ENCODE data around the gene RORC.

The RORC gene

DNA sequence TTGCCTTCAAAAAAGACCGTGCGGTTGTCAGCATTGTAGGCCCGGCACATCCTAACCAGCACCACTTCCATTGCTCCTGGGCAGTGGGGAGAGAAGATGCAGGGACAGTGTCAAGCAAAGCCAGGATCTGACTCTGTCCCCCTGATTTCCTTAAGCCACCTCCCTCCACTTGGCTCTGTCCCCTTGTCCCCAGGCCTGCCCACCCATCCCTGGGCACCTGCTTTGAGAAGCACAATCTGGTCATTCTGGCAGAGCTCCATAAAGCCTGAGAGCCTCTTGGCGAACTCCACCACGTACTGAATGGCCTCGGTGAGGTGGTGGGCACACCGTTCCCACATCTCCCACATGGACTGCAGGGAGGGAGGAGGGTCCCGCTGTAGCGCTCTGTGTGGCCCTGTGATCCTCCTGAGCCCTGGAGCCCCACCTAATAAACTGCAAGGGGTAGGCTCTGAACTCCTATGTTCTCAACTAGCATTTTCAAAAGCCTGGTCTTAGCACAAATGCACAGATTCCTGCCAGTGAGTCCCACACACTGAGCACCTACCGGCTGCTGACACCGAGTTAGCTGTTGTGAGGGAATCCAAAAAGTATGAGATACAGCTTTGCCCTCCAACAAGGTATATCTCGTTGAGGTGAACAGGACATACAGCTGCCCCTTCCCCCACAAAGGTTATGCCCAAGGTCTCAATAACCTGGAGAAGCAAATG, 18.2 kb downstream of the RORC start:
- in situ Hi-C loops (cut with HindIII; ENCODE audit: low pct_ligation_motif_present, low pct_unique_long_range_greater_than_20kb, low sequenced_read_pairs): no loop called here
- DNase-seq: no peak

DNA sequence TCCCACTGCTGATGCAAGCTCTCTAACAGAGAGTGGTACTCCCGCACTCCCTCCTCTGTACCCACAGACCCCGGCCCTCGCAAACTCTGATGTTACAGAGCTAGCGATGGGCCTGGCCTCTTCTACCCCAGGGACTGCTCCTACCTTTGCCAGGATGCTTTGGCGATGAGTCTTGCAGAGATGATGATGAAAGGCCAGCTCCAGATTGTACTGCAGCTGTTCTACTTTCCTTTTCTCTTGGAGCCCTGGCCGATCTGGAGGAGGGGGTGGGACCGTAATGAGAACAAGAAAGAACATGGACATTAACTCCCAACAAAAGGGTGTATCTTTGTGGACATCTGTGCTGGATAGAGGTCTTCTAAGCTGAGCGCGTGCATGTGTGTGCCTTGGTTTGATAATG, 20.4 kb downstream of the RORC start:
- no peak for DNase-seq

DNA sequence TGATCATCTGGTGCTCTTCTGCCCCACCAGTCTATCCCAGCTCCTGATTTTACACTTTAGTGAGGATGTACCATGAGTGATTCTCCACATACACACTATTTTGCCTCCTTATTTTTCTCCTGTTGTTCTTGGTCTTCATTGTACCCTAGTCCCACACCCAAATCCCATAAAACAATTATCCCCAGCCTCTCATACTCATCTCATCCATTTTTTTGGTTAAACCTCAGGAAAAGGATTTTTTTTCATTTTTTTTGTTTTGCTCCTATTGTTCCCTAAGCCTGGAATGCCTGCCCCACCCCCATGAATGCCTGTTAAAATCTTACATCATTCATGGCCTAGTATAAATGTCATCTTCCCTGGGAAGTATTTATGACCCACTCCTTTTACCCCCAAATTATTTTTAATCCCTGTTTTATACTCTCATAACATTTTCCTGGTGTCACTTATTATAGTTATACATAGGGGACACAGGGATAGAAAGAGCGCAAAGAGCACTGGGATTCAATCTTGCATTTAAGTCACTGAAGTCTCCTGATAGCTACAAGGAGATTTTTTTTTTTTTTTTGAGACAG, 21.5 kb downstream of the RORC start:
- no peak for DNase-seq
- in situ Hi-C loops (cut with HindIII; ENCODE audit: low pct_ligation_motif_present, low pct_unique_long_range_greater_than_20kb, low sequenced_read_pairs): no loop called here

More for the DNA sequence above, 20.4 kb downstream of the RORC start:
- in situ Hi-C loops (cut with HindIII; ENCODE audit: low pct_ligation_motif_present, low pct_unique_long_range_greater_than_20kb, low sequenced_read_pairs): no loop called here

DNA sequence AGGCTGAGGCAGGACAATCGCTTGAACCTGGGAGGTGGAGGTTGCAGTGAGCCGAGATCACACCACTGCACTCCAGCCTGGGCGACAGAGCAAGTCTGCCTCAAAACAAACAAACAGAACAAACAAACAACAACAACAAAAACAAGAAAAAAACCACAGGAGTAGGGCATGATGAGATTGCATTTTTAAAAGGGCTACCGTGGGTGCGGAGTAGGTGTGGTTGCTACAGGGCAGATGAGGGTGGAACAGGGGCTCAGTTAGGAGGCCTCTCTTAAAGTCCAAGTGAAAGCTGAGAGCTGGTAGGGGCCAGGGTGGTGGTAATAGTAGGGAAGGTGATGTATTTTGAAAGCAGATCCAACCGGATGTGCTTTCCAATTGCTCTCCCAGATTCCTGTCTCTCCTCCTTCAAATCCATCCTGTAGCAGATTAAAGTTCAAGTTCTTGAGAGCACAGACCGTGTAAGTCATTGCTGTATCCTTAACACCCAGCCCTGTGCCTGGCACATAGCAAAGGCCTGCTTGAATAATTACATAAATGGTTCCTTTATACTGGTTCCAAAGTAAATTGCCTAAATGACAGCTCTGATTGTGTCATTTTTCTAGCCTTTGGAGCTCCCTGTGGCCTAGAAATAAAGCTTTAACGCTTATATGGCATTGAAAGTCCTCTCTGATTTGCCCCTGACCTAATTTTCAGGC, 22.2 kb downstream of the RORC start:
- in situ Hi-C loops (cut with HindIII; ENCODE audit: low pct_ligation_motif_present, low pct_unique_long_range_greater_than_20kb, low sequenced_read_pairs): no loop called here
- DNase-seq: no peak

DNA sequence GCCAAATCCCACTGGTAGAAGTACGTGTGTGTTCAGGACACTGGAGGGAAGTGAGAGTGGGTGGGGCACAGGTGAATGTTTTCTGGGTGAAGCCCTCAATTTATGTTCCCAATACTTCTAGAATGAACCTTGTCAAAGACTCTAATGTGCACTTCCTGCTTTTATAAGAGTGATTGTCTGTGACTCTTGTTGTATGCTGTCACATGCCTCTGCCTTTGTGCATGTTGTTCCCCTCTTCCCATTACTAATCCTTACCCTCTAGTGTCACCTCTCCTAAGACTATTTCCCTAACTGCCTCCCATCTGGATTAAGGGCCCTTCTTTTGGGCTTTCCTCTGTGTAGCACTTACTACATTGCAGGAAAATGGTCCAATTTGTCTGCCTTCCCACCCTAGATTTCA, 23.8 kb downstream of the RORC start:
- DNase-seq: no peak
- in situ Hi-C loops (cut with HindIII; ENCODE audit: low pct_ligation_motif_present, low pct_unique_long_range_greater_than_20kb, low sequenced_read_pairs): no loop called here

DNA sequence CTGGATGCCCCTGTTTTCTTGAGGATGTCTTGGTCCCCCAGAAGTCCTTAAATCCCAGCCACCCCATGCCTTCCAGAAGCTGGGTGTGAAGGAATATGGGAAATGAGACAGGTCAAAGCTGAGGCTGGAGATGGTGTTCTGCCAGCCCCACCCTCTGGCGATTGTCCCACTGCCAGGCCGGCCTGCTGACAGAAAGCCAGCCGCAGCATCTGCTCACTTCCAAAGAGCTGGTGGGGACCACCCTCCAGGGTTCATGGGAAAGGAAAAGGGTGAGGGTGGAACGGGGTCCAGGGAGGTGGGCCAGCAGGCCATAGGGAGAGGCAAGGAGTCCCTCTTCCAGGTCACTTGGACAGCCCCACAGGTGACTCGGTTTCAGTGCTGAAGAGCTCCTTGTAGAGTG, 24.5 kb downstream of the RORC start:
- no peak for DNase-seq

DNA sequence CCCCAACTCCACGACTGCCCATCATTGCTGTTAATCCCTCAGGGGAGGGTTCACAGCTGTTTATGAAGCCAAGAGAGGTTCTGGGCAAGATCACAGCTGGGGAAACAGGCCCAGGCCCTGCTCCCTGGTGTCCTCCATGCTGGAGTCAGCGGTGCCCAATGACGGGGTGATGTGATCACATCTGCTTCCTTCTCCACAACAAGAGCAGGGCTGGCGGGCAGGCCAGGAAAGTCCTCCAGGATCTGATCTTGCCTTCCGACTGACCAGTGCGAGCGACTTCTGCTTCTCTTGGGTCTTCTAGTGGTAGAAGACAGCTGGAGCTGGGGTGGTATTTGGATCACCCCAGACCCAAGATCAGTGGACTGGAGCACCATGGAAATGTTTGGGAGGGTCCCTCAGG, 25.4 kb downstream of the RORC start:
- in situ Hi-C loops (cut with HindIII; ENCODE audit: low pct_ligation_motif_present, low pct_unique_long_range_greater_than_20kb, low sequenced_read_pairs): no loop called here
- no peak for DNase-seq

More for the DNA sequence above, 24.5 kb downstream of the RORC start:
- in situ Hi-C loops (cut with HindIII; ENCODE audit: low pct_ligation_motif_present, low pct_unique_long_range_greater_than_20kb, low sequenced_read_pairs): no loop called here

DNA sequence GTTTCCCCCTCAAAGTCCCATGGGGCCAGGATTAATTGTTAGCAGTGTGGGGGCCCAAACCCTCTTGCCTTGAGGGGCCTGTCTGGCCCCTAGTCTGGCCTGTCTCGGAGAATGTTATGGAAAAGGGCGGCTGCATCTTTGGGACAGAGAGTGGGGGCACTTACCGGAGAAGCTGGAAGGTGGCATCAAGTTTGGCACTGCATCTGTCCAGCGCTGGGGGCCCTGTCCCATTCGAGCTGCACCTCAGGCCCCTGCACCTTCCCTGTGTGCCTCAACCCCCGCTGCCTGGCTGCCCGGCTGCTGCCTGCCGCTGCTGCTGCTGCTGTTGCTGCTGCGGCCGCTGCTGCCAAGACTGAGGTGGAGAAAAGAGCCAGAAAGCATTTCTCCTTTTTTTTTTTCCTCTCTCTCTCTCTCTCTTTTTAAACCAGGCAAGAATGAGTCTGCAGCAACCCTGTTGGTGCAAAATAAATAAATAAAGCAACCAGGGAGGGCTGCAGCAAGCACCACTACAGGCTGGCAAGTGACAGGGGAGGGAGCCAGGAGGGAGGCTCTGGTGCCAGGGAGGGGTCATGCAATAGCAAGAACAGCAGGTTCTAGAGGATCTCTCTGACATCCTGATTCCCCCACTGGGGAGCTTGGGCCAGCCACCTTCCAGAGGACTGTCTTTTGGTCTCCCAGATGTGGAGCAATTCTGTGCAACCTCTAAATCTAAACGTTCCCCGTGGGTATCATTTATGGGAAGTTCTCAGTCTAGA, 26.4 kb downstream of the RORC start, which contains the start of gene LINGO4:
LINGO4 (minus strand) TSS at position 354 of the 755 bp plus-strand sequence. CDS start 2,715 bp downstream, outside the sequence.
- DNase-seq: no peak
- in situ Hi-C loops (cut with HindIII; ENCODE audit: low pct_ligation_motif_present, low pct_unique_long_range_greater_than_20kb, low sequenced_read_pairs): no loop called here

DNA sequence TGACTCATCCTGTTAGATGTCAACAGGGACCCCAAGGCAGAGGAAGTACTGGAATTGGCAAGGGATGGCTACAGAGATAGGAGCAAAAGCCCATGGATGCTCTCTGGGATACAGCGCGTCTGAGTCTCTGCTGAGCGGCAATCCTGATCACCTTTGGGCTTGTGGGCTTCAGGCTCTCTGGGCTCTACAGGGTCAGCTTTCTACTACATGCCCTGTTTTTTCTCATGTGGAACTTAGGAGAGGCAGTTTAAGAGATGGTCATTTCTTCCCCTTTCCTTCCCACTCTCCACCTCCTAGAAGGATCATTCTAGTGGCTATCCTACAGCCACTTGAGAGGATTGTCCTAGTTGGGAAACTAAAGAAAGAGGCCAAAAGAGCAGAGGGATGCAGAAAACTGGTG, 27.7 kb downstream of the RORC start:
- in situ Hi-C loops (cut with HindIII; ENCODE audit: low pct_ligation_motif_present, low pct_unique_long_range_greater_than_20kb, low sequenced_read_pairs): no loop called here

DNA sequence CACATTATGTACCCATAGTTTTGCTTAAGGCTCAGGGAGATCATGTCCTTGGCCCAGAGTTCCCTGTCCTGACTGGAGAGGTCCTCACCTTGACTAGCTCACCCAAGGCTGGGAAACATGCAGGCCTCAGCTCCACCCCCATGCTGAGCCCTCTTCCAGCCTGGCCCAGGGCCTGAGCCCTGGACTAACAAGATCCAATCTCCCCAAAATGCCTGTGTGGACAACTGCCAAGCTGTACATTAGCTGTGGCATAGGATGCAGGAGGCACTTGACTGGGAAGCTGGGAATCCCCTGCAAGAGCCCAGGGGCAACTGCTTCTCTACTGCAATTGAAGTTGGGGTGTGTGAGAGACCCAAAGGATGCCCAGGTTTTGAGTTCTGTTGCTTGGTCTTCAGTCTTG, 28.4 kb downstream of the RORC start:
- no peak for DNase-seq
- in situ Hi-C loops (cut with HindIII; ENCODE audit: low pct_ligation_motif_present, low pct_unique_long_range_greater_than_20kb, low sequenced_read_pairs): no loop called here

More for the DNA sequence above, 27.7 kb downstream of the RORC start:
- DNase-seq: no peak

DNA sequence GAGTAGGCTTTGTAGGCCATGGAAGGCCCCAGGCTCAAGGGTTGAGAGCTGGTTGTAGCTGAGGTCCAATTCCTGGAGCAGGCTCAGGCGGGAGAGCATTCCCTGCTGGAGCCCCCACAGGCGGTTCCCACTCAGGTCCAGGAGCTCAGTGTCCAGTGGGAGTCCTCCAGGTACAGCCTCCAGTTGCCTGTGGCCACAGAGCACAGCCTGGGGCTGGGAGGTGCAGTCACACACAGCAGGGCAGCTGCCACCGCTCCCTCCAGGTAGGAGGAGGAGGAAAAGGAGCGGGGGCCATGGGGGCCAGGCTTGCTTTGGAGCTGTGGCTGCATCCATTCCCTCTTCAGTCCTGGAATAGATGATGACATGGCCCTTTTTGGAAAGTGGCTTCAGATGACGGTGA, 29.2 kb downstream of the RORC start:
- in situ Hi-C loops (cut with HindIII; ENCODE audit: low pct_ligation_motif_present, low pct_unique_long_range_greater_than_20kb, low sequenced_read_pairs): no loop called here
- no peak for DNase-seq

DNA sequence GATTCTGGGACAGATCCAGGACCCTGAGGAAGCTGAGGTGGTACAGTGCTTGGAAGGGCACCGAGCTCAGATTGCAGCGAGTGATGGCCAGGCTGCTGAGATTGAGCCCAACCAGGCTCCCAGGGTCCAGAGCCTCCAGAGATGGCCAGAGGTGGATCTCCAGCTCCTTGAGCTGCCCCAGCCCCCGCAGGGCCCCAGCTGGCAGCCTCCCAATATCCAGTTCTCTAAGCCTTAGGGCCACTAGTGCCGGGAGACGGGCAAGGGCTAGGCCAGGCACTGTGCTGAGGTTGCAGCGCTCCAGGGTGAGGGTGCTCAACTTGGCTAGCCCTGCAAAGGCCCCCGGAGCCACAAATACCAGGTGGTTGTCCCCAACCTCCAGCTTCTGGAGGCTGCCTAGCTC, 29.8 kb downstream of the RORC start:
- DNase-seq: no peak
- in situ Hi-C loops (cut with HindIII; ENCODE audit: low pct_ligation_motif_present, low pct_unique_long_range_greater_than_20kb, low sequenced_read_pairs): no loop called here

DNA sequence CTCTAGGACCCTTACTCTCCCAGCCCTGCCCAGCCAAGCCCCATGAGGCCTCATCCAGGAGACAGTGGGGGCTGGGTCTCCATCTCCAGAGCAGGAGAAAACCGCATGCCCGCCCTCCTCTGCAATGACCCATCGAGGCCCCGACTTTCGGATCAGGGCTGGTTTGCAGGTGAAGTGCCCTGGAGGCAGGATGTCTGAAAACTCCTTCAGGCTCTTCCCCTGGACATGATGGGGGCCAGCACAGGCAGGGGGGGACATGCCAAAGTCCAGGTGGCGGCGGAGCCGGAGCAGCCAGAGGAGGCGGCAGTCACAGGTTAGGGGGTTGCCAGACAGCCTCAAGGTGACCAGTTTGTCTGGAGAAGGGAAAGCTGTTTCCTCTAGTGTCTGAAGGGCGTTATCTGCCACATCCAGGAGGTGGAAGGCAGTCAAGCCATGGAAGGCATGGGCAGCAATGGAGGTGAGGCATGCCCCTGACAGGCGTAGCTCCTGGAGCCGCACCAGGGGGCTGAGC, 30.2 kb downstream of the RORC start:
- no peak for DNase-seq
- in situ Hi-C loops (cut with HindIII; ENCODE audit: low pct_ligation_motif_present, low pct_unique_long_range_greater_than_20kb, low sequenced_read_pairs): no loop called here

DNA sequence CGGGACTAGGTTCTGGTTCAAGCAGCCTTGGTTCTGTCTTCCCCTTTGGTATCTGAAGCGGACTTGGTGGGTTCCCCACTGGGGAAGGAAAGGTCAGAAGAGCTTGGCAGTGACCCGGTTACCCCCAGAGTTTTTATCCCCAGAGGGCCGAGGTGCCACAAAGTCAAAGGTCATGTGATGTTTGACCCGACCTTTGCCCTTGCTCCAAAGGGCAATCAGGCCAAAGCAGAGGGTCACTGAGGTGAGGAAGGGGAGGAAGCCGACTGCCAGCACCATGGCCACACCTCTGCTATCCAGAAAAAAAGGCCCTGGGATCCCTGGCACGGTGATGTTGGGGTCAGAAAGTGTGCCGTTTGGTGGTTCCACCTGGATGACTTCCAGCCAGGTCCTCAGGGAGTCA, 30.8 kb downstream of the RORC start:
- in situ Hi-C loops (cut with HindIII; ENCODE audit: low pct_ligation_motif_present, low pct_unique_long_range_greater_than_20kb, low sequenced_read_pairs): no loop called here
- DNase-seq: no peak

DNA sequence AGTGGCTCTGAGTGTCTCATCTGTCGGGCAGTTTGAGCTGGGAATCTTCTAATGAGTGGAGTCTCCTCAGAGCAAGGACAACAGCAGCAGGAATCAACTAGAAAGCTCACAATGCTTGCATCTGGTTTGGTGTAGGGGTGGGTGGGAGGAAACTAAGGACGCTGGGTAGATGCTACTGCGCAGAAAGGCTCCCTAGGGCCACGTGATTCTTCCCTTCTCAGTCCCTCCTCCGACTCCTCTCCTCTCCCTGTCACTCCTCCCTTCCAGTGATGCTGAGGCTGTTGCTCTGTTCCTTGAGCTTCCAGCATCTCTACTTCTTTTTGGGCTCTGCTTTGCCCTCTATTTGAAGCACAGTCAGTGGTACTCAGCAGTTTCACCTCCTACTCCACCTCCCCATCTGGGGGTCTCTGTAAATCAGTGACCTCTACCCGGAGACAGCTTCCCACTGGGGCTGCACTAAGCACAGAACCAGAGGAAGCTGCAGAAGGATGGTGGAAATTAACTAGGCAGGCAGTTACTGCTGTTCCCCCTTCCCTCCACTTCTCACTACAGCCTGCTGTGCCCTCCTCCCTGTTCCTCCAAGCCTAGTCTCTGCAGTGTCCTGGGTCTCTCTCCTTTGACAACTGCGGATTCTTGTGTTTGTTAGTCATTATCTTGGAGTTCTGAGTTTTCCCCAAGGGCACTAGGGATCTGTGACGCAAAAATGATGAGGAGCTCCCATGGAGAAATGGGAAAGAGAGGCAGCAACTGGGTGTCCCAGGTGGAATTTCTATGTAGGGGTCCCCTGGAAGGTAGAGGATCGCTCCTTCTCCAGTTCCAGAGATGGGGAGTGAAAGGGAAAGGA, 32.2 kb downstream of the RORC start:
- in situ Hi-C loops (cut with HindIII; ENCODE audit: low pct_ligation_motif_present, low pct_unique_long_range_greater_than_20kb, low sequenced_read_pairs): no loop called here
- no peak for DNase-seq

DNA sequence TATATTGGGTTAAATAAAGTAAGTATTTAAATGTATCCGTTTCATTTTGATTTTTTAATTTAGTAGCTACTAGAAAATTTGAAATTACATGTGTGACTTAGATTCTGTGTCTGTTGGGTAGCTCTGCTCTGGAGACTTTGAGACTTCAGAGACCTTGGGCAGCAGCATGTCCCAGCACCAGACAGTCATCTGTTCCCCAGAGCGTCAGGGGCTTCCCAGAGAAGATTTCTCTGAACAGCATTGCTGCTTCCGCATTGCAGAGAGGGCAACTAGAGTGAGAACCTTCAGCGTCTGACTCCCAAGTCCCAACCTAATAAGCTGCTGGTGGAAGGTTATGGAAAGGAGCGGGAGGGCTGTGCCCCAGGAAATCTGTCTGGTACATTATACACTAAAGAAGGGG, 33.0 kb downstream of the RORC start:
- in situ Hi-C loops (cut with HindIII; ENCODE audit: low pct_ligation_motif_present, low pct_unique_long_range_greater_than_20kb, low sequenced_read_pairs): no loop called here

DNA sequence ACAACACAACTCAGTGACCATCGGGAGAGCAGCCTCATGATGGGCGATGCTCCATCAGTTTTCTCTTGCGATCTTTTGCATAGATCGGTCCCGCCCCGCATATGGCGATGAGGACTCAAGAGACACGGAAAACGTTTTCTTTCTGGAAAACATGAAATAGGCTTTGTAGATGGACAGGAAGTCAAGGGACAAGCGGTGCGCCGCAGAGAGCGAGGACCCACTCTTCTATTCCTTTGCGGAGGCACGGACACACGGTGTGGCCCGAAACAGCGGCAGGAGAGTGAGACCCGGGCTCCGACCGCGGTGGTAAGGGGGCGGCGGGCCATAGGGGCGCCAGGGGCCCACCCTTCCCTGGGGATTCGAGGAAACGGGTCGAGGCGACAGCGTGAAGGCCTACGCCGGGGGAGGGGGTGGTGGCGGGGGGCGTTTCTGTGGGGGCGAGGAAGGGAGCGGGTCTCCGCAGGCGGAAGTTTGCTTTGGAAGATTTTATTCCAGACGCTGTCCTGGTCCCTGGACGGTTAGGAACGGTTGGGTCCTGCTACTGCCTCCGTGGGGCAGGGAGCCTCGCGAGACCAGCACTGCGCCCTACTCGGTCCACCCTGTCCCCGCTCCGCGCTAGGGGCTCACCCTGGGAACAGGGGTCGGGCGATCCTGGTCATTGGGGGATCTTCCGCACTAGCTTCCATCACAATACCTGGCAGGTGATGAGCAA, 40.5 kb downstream of the RORC start:
- in situ Hi-C loops (cut with HindIII; ENCODE audit: low pct_ligation_motif_present, low pct_unique_long_range_greater_than_20kb, low sequenced_read_pairs): no loop called here

More for the DNA sequence above, 33.0 kb downstream of the RORC start:
- no peak for DNase-seq

More for the DNA sequence above, 40.5 kb downstream of the RORC start:
- DNase-seq: peak; percentile 65

All from ACHN (cell line).